ENCODE data around the gene NOS3.

NOS3 gene

DNA sequence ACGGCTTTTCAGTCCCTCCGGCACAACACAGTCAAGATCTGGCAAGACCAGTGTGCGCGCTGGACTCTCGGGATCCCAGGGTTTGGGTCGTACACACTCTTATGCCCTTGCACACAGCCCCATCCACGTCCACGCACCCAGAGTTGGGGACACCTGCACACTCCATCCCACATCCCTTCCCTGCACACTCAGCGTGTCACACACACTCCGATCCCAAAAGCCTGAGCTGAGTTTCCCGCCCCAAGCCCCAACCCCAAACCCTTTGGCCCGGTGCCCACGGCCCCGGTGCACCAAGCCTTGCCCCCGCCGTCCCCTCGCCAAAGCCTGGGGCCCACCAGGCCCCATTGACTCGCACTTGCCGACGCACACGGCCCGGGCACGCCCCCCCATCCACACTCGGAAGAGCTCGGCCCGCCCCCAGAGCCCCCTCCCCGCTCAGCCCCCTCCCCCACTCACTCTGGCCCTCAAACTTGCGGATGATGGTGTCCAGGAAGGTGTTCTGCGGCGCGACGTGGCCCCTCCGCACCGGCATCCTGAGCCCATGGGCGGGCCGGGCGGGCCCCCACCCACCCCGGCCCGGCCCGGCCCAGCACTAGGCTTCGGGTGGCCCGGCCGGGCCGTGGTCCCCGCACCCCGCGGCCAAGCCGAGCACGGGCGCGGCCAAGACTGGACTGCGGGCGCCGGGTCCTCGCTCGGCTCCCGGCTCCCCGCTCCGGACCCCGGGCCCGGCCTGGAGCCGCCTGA is 13.3 kb upstream of the NOS3 start:
- in situ Hi-C loops (cut with MboI; ENCODE audit: low sequenced_read_pairs) = no loop called here

DNA sequence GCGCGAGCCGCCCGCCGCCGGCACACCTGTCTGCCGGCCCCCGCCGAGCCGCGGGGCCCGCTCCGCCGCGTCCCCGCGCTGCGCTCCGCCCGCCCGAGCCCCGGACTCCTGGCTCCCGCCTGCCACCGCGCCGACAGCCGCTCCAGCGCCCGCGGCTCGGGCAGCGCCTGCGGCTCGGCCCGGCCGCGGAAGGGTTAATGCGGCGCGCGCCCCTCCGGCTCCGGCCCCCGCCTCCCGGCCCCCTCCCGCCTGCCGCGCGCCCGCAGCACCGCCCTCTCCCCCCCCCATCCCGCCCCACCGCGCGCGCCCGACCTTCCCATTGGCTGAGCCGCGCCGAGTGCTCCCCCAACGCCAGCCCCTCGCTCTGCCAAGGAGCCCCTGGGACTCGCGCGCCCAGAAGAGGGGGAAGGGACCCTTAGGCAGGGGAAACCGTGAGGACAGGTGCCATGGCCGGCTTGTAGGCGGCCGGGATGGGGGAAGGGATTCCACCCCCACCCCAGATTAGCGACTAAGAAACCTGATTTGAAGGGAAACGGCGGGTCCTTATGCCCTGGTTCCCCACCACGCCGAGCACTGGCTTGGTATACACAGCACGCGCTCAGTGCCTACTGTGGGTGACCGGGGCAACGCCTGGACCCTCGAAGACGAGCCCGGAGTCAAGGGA is 12.6 kb upstream of the NOS3 start, which contains the start of gene KCNH2:
KCNH2 (minus strand) TSS at position 196 of the 664 bp plus-strand sequence. CDS start 408 bp downstream, outside the sequence.
- in situ Hi-C loops (cut with MboI; ENCODE audit: low sequenced_read_pairs) = no loop called here

DNA sequence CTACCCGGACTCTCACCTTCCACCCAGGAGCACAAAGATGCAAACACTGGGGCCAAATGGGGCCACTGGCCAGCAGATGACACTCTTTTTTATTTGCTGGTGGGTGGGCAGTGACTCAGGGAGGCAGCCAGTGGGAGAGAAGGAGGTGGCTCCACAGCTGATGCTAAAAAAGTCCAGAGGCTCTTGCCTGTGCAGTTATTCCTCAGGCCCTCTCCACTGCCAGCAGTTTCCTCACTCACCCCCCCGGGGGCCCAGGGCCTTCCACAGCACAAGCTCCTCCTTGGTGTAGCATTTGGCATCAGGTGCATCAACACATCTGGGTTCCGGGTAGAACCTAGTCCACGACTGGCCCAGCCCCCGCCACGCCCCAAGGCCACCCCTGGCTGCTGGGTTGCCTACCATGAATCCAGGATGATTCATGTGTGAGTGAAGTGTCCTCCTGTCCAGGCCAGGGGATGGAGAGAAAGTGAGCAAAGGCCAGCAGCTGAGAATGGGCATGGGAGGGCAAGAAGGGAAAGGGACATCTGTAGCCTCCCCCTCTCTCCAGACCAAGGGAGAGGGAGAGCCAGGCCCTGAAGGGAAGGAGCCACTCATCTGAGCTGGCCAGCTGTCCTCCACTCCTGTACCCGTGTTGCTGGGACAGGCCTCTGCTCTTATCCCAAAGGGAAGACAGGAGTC is 11.0 kb upstream of the NOS3 start:
- in situ Hi-C loops (cut with MboI; ENCODE audit: low sequenced_read_pairs) = loop anchor here (10.0 kb wide), 2 partner anchors 75 to 195 kb away; no protein-coding TSS in a partner anchor

DNA sequence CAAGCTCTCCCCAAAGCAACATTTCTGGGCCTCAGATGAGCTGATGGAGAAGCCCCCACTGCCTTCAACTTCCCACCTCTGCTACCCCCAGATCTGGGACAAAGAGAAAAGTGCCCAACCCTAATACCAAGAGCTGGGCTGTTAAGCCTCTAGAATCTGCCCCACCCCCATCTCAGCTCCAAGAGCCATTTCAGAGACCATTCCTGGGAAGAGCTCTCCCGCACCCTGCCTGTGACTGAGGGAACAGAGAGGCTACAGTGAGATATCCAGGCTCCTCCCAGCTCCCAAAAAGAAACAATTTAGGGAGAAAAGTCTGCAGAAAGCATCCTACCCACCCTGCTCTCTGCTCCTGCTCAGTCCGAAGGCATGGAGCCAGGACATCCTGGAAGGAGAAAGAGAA is 10.2 kb upstream of the NOS3 start:
- in situ Hi-C loops (cut with MboI; ENCODE audit: low sequenced_read_pairs) = loop anchor here (10.0 kb wide), 2 partner anchors 76 to 196 kb away; no protein-coding TSS in a partner anchor

DNA sequence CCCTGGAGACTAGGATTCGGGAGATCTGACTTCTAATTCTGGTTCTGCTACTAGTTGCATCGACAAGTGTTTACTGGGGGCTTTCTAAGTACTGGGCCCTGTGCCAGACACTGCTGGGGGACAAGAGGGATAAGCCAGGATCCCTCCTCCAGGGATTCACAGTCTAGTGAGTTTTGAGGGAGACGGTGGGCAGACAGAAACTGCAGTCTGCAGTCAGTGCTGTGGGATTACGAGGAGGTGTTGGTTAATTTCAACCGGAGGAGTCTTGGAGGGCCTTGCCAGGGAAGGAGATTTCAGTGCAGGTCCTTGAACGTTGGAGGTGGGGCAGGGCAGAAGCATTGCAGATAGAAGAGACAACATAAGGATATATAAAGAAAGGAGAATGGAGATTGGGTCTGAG is 9.2 kb upstream of the NOS3 start:
- in situ Hi-C loops (cut with MboI; ENCODE audit: low sequenced_read_pairs) = loop anchor here (10.0 kb wide), 2 partner anchors 77 to 197 kb away; no protein-coding TSS in a partner anchor

DNA sequence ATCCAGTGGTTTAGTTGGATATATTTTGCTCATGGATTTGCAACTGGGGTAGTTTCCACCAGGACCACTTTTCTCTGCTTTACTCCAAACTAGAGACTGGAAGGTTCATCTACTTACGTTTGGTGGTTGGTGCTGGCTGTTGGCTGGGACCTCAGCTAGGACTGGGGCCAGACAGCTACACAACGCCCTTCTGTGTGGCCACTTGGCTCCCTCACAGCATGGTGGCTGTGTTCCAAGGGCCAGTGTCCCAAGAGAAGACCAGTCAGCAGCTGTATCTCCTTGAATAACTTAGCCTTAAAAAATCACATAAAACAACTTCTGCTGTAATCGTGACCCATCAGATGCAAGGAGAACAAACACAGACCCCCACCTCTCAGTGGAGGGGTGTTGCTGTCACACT is 8.5 kb upstream of the NOS3 start:
- in situ Hi-C loops (cut with MboI; ENCODE audit: low sequenced_read_pairs) = loop anchor here (10.0 kb wide), 2 partner anchors 78 to 198 kb away; no protein-coding TSS in a partner anchor

DNA sequence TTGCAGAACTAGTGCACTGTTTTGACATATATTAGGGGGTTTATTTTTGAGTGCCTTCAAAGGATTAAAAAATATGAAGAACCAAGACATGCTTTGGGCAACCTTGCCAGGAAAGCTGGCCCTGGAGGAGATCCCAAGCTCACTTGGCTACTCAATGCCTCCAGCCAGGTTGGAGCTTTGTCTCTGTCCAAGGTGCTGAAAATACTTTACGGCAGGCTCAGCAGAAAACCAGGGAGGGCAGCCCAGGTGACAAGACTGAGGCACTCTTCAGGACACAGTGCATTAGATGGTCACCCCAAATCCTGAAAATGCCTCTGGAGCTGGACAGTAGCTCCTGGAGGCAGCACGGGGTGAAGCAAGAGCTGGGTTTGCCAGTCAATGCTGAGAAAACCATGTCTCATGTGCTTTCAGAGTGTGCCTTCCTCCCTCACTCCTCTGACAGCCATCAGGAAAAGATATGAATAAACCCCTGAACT is 6.9 kb upstream of the NOS3 start:
- in situ Hi-C loops (cut with MboI; ENCODE audit: low sequenced_read_pairs) = loop anchor here (10.0 kb wide), 2 partner anchors 79 to 199 kb away; no protein-coding TSS in a partner anchor

DNA sequence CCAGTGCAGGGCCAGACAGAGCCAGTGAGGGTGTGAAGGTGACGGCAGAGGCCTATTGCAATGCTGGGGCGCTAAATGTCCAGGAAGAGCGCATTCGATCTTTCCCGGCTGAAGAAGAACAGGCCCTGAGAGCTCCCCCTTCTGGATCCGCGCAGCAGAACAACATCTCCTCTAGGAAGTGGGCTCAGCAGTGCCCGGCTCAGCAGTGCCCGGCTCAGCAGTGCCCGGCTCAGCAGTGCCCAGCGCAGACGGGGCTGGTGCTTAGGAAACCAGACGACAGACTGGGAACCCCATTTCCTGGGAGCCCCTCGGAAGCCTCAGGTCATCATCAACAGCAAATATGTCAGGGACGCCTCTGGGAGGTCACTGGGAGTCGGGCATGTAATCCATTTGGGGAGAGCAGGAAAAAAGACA is 4.7 kb upstream of the NOS3 start:
- in situ Hi-C loops (cut with MboI; ENCODE audit: low sequenced_read_pairs) = loop anchor here (10.0 kb wide), 2 partner anchors 81 to 201 kb away; no protein-coding TSS in a partner anchor

DNA sequence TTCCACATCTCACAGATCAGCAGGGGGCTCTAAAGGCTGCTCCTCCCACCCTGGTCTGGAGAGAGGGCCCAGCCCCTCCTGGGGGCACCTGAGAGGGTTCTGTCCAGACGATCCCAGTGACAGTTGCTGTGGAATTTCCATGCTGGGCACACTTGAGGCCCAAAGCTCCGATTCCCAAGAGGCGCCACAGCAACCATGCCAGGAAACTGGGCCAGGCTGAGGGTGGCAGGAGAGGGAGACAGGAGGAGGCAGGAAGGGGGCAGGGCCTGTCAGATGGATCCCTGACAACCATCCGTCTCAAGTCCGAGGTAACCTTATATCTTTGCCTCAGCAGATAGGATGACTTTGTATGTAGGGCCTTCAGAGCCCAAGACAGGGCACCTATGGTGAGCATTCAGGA is 4.3 kb upstream of the NOS3 start:
- in situ Hi-C loops (cut with MboI; ENCODE audit: low sequenced_read_pairs) = loop anchor here (10.0 kb wide), 2 partner anchors 82 to 202 kb away; no protein-coding TSS in a partner anchor

DNA sequence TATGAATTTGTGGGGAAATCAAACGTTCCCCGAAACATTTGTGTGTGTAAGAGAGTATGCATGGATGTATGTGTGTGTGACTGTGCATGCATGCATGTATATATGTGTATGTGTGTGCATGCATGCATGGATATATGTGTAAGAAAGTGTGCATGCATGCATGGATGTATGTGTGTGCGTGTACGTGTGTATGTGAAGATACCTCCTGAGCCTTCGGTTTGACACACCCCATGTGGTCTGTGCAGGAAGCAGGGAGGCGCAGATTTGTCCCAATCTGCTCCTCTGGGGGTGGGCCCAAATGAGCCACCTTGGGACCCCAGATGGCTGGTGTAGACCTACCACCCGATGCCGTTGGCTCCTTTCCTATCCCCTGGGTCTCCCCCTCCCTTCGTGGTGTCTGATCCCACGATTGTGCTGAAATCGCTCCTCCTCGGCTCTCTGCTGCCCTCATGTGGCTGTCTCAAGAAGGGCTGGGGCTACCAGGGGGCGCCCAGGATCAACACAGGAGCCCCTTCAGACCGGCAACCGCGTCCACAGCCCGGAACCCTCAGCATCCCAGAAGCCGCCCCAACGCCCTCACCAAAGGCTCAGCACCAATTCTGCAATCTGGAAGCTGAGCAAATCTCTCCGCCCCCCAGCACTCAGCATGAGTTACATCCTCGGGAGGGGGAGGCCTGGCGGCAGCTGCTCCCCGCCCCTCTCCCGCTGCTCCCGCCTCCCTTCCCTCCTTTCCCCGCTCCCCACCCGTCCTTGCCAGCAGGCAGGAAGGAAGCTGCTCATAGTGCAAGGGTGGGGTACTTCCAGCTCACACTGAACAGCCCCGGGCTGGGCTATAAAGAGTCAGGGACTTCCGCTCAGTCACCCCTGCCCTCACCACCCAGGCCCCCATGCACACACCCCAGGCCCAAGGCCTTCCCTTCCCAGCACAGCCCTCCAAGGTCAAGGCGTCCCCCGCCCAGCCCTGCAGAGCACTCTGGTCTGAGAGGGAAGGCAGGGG is 2.3 kb upstream of the NOS3 start:
- in situ Hi-C loops (cut with MboI; ENCODE audit: low sequenced_read_pairs) = loop anchor here (10.0 kb wide), 2 partner anchors 84 to 204 kb away; no protein-coding TSS in a partner anchor

DNA sequence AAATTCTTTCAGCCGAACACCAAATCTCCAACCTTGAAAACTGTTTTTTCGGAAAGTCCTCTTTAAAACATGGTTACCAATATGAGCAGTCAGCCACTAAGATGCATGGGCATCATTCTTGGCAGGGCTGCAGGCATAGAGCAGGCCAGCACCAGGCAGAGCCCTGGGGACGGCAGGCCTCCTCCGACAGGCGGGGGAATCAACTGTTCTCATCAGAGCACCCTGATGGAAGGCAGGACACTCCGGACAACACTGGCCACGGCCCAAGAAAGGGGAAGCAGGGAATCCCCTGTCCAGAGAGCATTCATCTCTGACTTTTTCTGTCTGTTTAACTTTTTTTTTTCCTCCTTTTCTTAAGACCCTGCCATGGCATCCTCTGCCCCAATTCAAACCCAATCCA is 1.4 kb upstream of the NOS3 start:
- in situ Hi-C loops (cut with MboI; ENCODE audit: low sequenced_read_pairs) = loop anchor here (10.0 kb wide), 2 partner anchors 85 to 205 kb away; no protein-coding TSS in a partner anchor

DNA sequence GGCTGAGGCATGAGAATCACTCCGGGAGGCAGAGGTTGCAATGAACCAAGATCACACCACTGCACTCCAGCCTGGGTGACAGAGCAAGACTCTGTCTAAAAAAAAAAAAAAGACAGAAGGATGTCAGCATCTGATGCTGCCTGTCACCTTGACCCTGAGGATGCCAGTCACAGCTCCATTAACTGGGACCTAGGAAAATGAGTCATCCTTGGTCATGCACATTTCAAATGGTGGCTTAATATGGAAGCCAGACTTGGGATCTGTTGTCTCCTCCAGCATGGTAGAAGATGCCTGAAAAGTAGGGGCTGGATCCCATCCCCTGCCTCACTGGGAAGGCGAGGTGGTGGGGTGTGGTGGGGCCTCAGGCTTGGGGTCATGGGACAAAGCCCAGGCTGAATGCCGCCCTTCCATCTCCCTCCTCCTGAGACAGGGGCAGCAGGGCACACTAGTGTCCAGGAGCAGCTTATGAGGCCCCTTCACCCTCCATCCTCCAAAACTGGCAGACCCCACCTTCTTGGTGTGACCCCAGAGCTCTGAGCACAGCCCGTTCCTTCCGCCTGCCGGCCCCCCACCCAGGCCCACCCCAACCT is 1.3 kb downstream of the NOS3 start:
- in situ Hi-C loops (cut with MboI; ENCODE audit: low sequenced_read_pairs) = no loop called here

DNA sequence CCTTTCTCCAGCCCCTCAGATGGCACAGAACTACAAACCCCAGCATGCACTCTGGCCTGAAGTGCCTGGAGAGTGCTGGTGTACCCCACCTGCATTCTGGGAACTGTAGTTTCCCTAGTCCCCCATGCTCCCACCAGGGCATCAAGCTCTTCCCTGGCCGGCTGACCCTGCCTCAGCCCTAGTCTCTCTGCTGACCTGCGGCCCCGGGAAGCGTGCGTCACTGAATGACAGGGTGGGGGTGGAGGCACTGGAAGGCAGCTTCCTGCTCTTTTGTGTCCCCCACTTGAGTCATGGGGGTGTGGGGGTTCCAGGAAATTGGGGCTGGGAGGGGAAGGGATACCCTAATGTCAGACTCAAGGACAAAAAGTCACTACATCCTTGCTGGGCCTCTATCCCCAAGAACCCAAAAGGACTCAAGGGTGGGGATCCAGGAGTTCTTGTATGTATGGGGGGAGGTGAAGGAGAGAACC is 2.1 kb downstream of the NOS3 start:
- in situ Hi-C loops (cut with MboI; ENCODE audit: low sequenced_read_pairs) = no loop called here

DNA sequence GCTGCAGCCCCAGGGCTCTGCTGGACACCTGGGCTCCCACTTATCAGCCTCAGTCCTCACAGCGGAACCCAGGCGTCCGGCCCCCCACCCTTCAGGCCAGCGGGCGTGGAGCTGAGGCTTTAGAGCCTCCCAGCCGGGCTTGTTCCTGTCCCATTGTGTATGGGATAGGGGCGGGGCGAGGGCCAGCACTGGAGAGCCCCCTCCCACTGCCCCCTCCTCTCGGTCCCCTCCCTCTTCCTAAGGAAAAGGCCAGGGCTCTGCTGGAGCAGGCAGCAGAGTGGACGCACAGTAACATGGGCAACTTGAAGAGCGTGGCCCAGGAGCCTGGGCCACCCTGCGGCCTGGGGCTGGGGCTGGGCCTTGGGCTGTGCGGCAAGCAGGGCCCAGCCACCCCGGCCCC is 2.7 kb downstream of the NOS3 start:
- in situ Hi-C loops (cut with MboI; ENCODE audit: low sequenced_read_pairs) = no loop called here

DNA sequence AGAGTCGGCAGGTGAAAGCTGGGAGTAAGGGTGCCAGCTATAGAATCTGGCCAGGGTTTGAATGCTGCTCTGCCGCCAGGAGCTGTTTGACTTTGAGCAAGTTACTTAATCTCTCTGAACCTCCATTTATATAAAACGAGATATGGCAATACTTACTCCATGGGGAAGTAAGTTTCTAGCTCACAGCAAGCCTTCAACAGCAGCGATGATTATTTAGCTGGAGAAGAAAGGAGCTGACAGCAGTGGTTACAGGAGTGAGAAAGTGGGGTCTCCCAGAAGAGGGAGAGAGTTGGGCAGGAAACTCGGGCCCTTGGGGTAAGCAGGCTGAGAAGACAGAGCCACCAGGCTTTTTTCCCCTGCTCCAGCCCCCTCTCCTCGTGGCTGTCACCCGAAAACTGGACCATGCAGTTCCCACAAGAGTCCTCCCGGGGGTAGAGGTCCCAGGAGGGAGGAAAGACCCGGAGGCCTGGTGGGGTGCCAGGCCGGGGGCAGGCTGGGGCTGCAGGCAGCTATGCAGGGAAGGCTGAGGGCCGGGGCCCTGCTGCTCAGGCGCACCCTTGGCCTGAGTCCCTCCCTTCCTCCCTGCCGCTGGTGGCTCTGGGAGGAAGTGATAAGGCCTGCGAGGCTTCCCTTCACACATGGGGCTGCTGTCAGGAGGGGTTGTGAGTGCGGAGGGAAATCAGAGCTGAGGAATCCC is 3.5 kb downstream of the NOS3 start:
- in situ Hi-C loops (cut with MboI; ENCODE audit: low sequenced_read_pairs) = no loop called here

DNA sequence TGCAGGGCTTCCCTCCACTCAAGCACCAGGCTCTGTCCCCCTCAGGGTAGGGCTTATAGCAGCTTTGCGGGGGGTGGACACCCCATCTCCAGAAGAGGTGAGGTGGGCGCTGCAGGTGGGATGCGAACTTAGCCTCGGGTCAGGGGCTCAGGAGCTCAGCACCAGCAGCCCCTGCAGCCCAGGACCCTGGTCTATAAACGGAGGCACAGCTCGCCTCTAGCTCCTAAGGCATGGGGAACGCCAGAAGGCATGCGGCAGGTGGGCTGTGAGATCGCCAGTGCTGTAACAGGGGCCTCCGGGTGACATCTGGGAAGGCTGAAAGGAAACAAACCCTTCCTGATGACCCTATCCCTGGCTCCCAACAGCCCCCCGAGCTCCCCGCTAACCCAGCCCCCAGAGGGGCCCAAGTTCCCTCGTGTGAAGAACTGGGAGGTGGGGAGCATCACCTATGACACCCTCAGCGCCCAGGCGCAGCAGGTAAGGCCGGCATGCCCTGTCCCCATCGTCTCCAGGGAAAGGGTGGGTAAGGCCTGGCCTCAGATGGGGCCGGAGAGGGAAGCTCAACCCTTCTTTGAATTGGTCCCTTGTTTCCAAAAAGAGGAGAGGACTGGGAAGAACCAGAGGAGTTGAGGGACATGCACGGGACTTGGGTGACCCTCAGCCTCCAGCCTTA is 4.2 kb downstream of the NOS3 start:
- in situ Hi-C loops (cut with MboI; ENCODE audit: low sequenced_read_pairs) = no loop called here

DNA sequence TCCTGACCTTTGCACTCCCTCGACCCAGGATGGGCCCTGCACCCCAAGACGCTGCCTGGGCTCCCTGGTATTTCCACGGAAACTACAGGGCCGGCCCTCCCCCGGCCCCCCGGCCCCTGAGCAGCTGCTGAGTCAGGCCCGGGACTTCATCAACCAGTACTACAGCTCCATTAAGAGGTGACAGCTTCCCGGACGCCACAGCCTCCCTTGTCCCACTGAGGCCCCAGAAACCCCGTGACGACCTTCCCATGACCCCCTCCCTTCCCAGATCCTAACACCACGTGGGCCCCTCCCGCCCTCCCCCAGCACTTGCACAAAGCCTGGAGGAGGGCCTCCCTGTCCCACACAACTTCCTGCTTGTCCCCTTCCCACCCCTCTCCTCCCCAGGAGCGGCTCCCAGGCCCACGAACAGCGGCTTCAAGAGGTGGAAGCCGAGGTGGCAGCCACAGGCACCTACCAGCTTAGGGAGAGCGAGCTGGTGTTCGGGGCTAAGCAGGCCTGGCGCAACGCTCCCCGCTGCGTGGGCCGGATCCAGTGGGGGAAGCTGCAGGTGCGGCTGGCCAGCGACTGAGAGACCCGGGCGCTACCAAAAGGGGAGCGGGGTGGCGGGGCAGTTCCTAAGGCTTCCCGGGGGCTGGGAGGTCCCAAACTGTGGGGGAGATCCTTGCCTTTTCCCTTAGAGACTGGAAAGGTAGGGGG is 5.7 kb downstream of the NOS3 start:
- in situ Hi-C loops (cut with MboI; ENCODE audit: low sequenced_read_pairs) = no loop called here
